HepG2 (cell line): ENCODE measurements around the gene TBC1D19. TPM values are rescaled to one million over a fixed set of nuclear protein-coding genes. Genes with fewer than 3 reads are reported as not detected.

ENCODE experiments used
- ATAC-seq: fragments of 200-7000 bp; cut with Tn5 transposase; 3 replicates; pipeline ENCODE4 v1.9.1; 2020; ENCODE audit warnings: mild to moderate bottlenecking, moderate library complexity
- BruUV-seq: library from RNA; stranded (reverse); fragments of 400-500 nt; replicated peaks from 2 replicates; lab custom pipeline; 2021; lab: Mats Ljungman, UMichigan
- CTCF ChIA-PET: fragments of 300-600 bp; formaldehyde crosslinking; extraction: SDS; loops from one replicate; lab custom pipeline; 2021; ENCODE audit warnings: low total read pairs, inconsistent platforms, low intra/inter-chr PET ratio; lab: Yijun Ruan, JAX
- POLR2A ChIA-PET: fragments of 350-600 bp; sonication (Branson Sonifier 250); formaldehyde crosslinking; loops from one replicate; lab custom pipeline; 2020; ENCODE audit warnings: antibody characterized with exemption, inconsistent platforms; lab: Yijun Ruan, JAX
- DNase-seq: peaks from one replicate; pipeline ENCODE4 v3.0.0-alpha.2; 2015; ENCODE audit warnings: low spot score
- FAIRE-seq: peaks from 3 replicates; lab custom pipeline; 2011; peaks lifted over from hg19 to GRCh38; lab: Jason Lieb, UNC
- H2AFZ ChIP-seq: one replicate; pipeline ENCODE4 v1.6.1; 2011; ENCODE audit warnings: low read length, inconsistent platforms
- H3K27ac ChIP-seq: fragments of 300-600 bp; 3 replicates; pipeline ENCODE4 v1.8.0; 2011; ENCODE audit warnings: mixed run types, mild to moderate bottlenecking, mixed read lengths, low read length, inconsistent platforms; ENCODE audit not compliant: insufficient read depth; ENCODE audit errors: extremely low read length
- H3K27me3 ChIP-seq, 2 experiments: fragments of 200-600 bp in 1 of 2; 2 replicates in 1 of 2; 3 replicates in 1 of 2; pipeline versions ENCODE4 v1.6.0 to v1.8.0; 2011; ENCODE audit warnings: low read length in 2 of 2, mild to moderate bottlenecking in 2 of 2, moderate library complexity in 2 of 2, inconsistent platforms in 1 of 2; ENCODE audit not compliant: insufficient read depth in 2 of 2, control insufficient read depth in 1 of 2
- H3K36me3 ChIP-seq, 2 experiments: fragments of 200-600 bp in 1 of 2; replicated peaks in 1 of 2; 2 replicates in 1 of 2; 3 replicates in 1 of 2; pipeline versions ENCODE4 v1.5.1 to v1.8.0; 2011; ENCODE audit warnings: low read length in 2 of 2, inconsistent platforms in 1 of 2; ENCODE audit not compliant: insufficient read depth in 2 of 2, control insufficient read depth in 1 of 2
- H3K4me1 ChIP-seq: 2 replicates; pipeline ENCODE4 v1.5.1; 2012; ENCODE audit warnings: low read length, inconsistent platforms; ENCODE audit not compliant: insufficient read depth
- H3K4me2 ChIP-seq: 2 replicates; pipeline ENCODE4 v1.6.0; 2011; ENCODE audit warnings: low read depth, low read length, inconsistent platforms
- H3K4me3 ChIP-seq, 3 experiments: fragments of 200-600 bp in 1 of 3; sonication (generic), shearing (Covaris generic) in 1 of 3; replicated peaks in 1 of 3; 2 replicates each; pipeline ENCODE4 v1.5.1; 2011 to 2016; ENCODE audit warnings: low read length in 3 of 3, inconsistent platforms in 2 of 3, low read depth in 2 of 3, mild to moderate bottlenecking in 2 of 3, control low read depth in 1 of 3, mixed read lengths in 1 of 3; ENCODE audit not compliant: insufficient read depth in 1 of 3
- H3K79me2 ChIP-seq: one replicate; pipeline ENCODE4 v1.6.1; 2011; ENCODE audit warnings: low read length, inconsistent platforms; ENCODE audit not compliant: insufficient read depth
- H3K9ac ChIP-seq: 2 replicates; pipeline ENCODE4 v1.6.0; 2011; ENCODE audit warnings: mild to moderate bottlenecking, low read depth, low read length, inconsistent platforms; ENCODE audit not compliant: insufficient read depth
- H3K9me3 ChIP-seq: 2 replicates; pipeline ENCODE4 v1.5.1; 2012; ENCODE audit warnings: mild to moderate bottlenecking, low read length
- H4K20me1 ChIP-seq: 2 replicates; pipeline ENCODE4 v1.6.0; 2011; ENCODE audit warnings: inconsistent platforms, mild to moderate bottlenecking, low read length, moderate library complexity; ENCODE audit not compliant: insufficient read depth
- ATF6 ChIP-seq: sonication (generic); formaldehyde crosslinking; conservative IDR thresholded peaks from 2 replicates; pipeline ENCODE4 v1.4.0; 2020; ENCODE audit warnings: missing genetic modification reagents
- HNRNPLL ChIP-seq: fragments of 200-400 bp; formaldehyde crosslinking; IDR thresholded peaks from 2 replicates; pipeline ENCODE4 v1.6.1; 2017; ENCODE audit warnings: mild to moderate bottlenecking, low read depth, low read length; ENCODE audit not compliant: poor library complexity, severe bottlenecking
- MIER2 ChIP-seq: IDR thresholded peaks from 2 replicates; pipeline ENCODE4 v1.6.1; 2016; ENCODE audit warnings: missing biosample characterization, missing genetic modification reagents
- NKX3-1 ChIP-seq: sonication (generic); formaldehyde crosslinking; IDR thresholded peaks from 2 replicates; pipeline ENCODE4 v1.5.0; 2020; ENCODE audit warnings: missing genetic modification reagents
- RARG ChIP-seq: sonication (generic); formaldehyde crosslinking; IDR thresholded peaks from 2 replicates; pipeline ENCODE4 v1.4.0; 2020; ENCODE audit warnings: low read depth, mild to moderate bottlenecking, missing genetic modification reagents
- SMC3 ChIP-seq: IDR thresholded peaks from 2 replicates; pipeline ENCODE4 v1.6.1; 2011; ENCODE audit warnings: low read length, improper control_type of control experiment
- TFAP4 ChIP-seq: sonication (generic); IDR thresholded peaks from 2 replicates; pipeline ENCODE4 v1.6.1; 2016; ENCODE audit warnings: low read depth, borderline replicate concordance
- ZNF205 ChIP-seq: IDR thresholded peaks from 2 replicates; pipeline ENCODE4 v1.6.1; 2018; ENCODE audit warnings: missing biosample characterization, missing genetic modification reagents
- ZNF382 ChIP-seq: sonication (generic); formaldehyde crosslinking; IDR thresholded peaks from 2 replicates; pipeline ENCODE4 v1.5.0; 2020; ENCODE audit warnings: missing genetic modification reagents, mild to moderate bottlenecking, borderline replicate concordance
- ZNF407 ChIP-seq: sonication (generic); formaldehyde crosslinking; IDR thresholded peaks from one replicate; pipeline ENCODE4 v1.5.1; 2020; ENCODE audit warnings: mild to moderate bottlenecking, missing genetic modification reagents; ENCODE audit errors: not compliant biosample characterization
- ZNF572 ChIP-seq: sonication (generic); formaldehyde crosslinking; IDR thresholded peaks from 2 replicates; pipeline ENCODE4 v1.5.1; 2020; ENCODE audit warnings: mild to moderate bottlenecking, missing genetic modification reagents
- ZNF576 ChIP-seq: sonication (generic); formaldehyde crosslinking; IDR thresholded peaks from 2 replicates; pipeline ENCODE4 v1.4.0; 2020; ENCODE audit warnings: mild to moderate bottlenecking, missing genetic modification reagents
- WGBS: methylation state at CpG from one replicate; pipeline ENCODE4 v1.1.6; 2017; ENCODE audit warnings: low lambda C conversion rate; 5-methylcytosine and 5-hydroxymethylcytosine counted together
- in situ Hi-C: cut with HindIII; loops from 2 replicates; pipeline ENCODE4 v1.10.0; 2017; ENCODE audit warnings: low pct_unique_long_range_greater_than_20kb; ENCODE audit not compliant: extremely low pct_ligation_motif_present
- intact Hi-C: fragments of 100-400 bp; cut with micrococcal nuclease; formaldehyde crosslinking; loops from one replicate; pipeline ENCODE4 v1.10.0; 2022; ENCODE audit not compliant: unreplicated experiment
- polyA plus RNA-seq, 8 experiments: library from polyadenylated mRNA; depleted of rRNA in 3 of 8; stranded (reverse) in 7 of 8; unstranded in 1 of 8; fragments of >200 nt; fragmentation: Illumina TruSeq in 4 of 8; extraction: Trizol in 4 of 8; gene quantifications; 2 replicates each; pipeline versions ENCODE4 v1.2.1 to v1.2.3, GENCODE V29; 2011 to 2016; ENCODE audit warnings: low read depth in 4 of 8, missing spikeins in 1 of 8, mixed read lengths in 1 of 8; ENCODE audit not compliant: insufficient read depth in 1 of 8
- total RNA-seq, 5 experiments: library from RNA; depleted of rRNA; stranded (reverse); fragments of >200 nt; fragmentation: Illumina TruSeq; extraction: Trizol; gene quantifications; 2 replicates each; pipeline ENCODE4 v1.2.3, GENCODE V29; 2016; ENCODE audit warnings: low read depth in 1 of 5

Gene TBC1D19
- total and polyA plus RNA-seq, 2 of the 13 experiments (the other 11 are each of a cell fraction or from before 2014, with no cell fraction given) = 1.6 to 3.5 TPM

GRCh38 chr4:26715636-26716242 is 131.9 kb downstream of the TBC1D19 start (continued):
- no peak for TF ChIP-seq ZNF407
- no peak for TF ChIP-seq MIER2 (CRISPR knock-in tag)
- TF ChIP-seq NKX3-1 (CRISPR knock-in tag) = no peak
- TF ChIP-seq ZNF572 = no peak

- intact Hi-C loops (no loop called here), in situ Hi-C loops (no loop called here)
- H3K4me1 ChIP-seq = no peaks in the 10 kb centered on the region
- no peaks in the 10 kb centered on the region for H3K27me3 ChIP-seq
- no peaks in the 10 kb centered on the region for H3K9me3 ChIP-seq
- WGBS = 30% methylated on average over 2 of the region's 2 CpGs
- no peak for ATAC-seq
- BruUV-seq = no TSS peak
- POLR2A ChIA-PET = no interaction called here
- H4K20me1 ChIP-seq = no peaks in the 10 kb centered on the region
- FAIRE-seq = no peak
- H3K36me3 ChIP-seq = no peaks in the 10 kb centered on the region
- no peak overlapping the region for H3K27ac ChIP-seq
- no peak overlapping the region for H3K4me2 ChIP-seq
- no peaks in the 10 kb centered on the region for H3K79me2 ChIP-seq
- CTCF ChIA-PET = no interaction called here
- DNase-seq = no peak
- H2AFZ ChIP-seq = no peak overlapping the region
- no peak overlapping the region for H3K9ac ChIP-seq
- no peak overlapping the region for H3K4me3 ChIP-seq
- TF ChIP-seq RARG (CRISPR knock-in tag) (no peak), ZNF205 (CRISPR knock-in tag) (no peak), ATF6 (CRISPR knock-in tag) (no peak), HNRNPLL (no peak), TFAP4 (no peak), ZNF572 (no peak), SMC3 (no peak), ZNF382 (CRISPR knock-in tag) (no peak), ZNF576 (CRISPR knock-in tag) (no peak)
Observed at GRCh38 chr4:26717332-26717731, 133.4 kb downstream of the TBC1D19 start.
